Uterus (tissue), 4 donors: Measurements from ENCODE around the gene ADAMTS15. TPM values are rescaled to one million over a fixed set of nuclear protein-coding genes. Genes with fewer than 3 reads are reported as not detected.

Source experiments
- DNase-seq, 2 donors: peaks; one replicate each; pipeline ENCODE4 v3.0.0-alpha.2; 2019 to 2020
- H3K27ac ChIP-seq, 2 donors: fragments of 200-600 bp; sonication (generic); 1 replicate in 1 of 2; 2 replicates in 1 of 2; pipeline ENCODE4 v1.5.1; 2016 to 2018
- H3K27me3 ChIP-seq, 2 donors: fragments of 200-600 bp; sonication (generic); one replicate each; pipeline ENCODE4 v1.5.1; 2018 to 2019; ENCODE audit warnings: control low read depth in 1 of 2
- H3K36me3 ChIP-seq, 2 donors: fragments of 200-600 bp; sonication (generic); one replicate each; pipeline ENCODE4 v1.5.1; 2019; ENCODE audit warnings: control low read depth in 1 of 2
- H3K4me1 ChIP-seq, 2 donors: fragments of 200-600 bp; sonication (generic); one replicate each; pipeline ENCODE4 v1.5.1; 2018 to 2019; ENCODE audit warnings: control low read depth in 1 of 2
- H3K4me3 ChIP-seq, 2 donors: fragments of 200-600 bp; sonication (generic); 1 replicate in 1 of 2; 2 replicates in 1 of 2; pipeline ENCODE4 v1.5.1; 2018 to 2019; ENCODE audit warnings: mild to moderate bottlenecking in 1 of 2
- H3K9me3 ChIP-seq, 2 donors: fragments of 200-600 bp; sonication (generic); one replicate each; pipeline ENCODE4 v1.5.1; 2019; ENCODE audit warnings: control low read depth in 1 of 2
- POLR2A ChIP-seq, 2 donors: fragments of 450-650 bp; IDR thresholded peaks; one replicate each; pipeline ENCODE4 v1.6.1; 2016; ENCODE audit warnings: antibody characterized with exemption in 2 of 2, mild to moderate bottlenecking in 1 of 2, moderate library complexity in 1 of 2
- intact Hi-C: fragments of 100-400 bp; cut with DNase I; formaldehyde crosslinking; loops from one replicate; pipeline ENCODE4 v1.15.1; 2023; ENCODE audit warnings: low total_unique reads
- total RNA-seq, 4 donors: library from RNA; depleted of rRNA in 3 of 4; stranded (reverse); fragments of >200 nt in 3 of 4; gene quantifications; one replicate each; pipeline versions ENCODE4 v1.1.0 to v1.2.4, GENCODE V29; 2014 to 2023
- TF ChIP-seq, protein P1 (sequence below), 4 experiments: fragments of 200-600 bp in 2 of 4; fragments of 450-650 bp in 2 of 4; sonication (generic) in 2 of 4; IDR thresholded peaks; one replicate each; pipeline ENCODE4 v1.5.1; 2016 to 2019; ENCODE audit warnings: antibody characterized with exemption in 4 of 4, mild to moderate bottlenecking in 2 of 4, moderate library complexity in 1 of 4
- donor health status: DM: yes; HTN: yes; CAD: no.

Gene ADAMTS15
- total RNA-seq, 4 donors from 2014 or later, result 2.0 to 16.6 (median 6.1) TPM

- no peaks in the 10 kb centered on the region for H3K27me3 ChIP-seq
- intact Hi-C loops, result no loop called here
- H3K4me1 ChIP-seq, result peaks cover 12 to 13% of the 10 kb centered on the region in 2 donors
- no peaks in the 10 kb centered on the region for H3K36me3 ChIP-seq
- TF ChIP-seq, protein P1, sequence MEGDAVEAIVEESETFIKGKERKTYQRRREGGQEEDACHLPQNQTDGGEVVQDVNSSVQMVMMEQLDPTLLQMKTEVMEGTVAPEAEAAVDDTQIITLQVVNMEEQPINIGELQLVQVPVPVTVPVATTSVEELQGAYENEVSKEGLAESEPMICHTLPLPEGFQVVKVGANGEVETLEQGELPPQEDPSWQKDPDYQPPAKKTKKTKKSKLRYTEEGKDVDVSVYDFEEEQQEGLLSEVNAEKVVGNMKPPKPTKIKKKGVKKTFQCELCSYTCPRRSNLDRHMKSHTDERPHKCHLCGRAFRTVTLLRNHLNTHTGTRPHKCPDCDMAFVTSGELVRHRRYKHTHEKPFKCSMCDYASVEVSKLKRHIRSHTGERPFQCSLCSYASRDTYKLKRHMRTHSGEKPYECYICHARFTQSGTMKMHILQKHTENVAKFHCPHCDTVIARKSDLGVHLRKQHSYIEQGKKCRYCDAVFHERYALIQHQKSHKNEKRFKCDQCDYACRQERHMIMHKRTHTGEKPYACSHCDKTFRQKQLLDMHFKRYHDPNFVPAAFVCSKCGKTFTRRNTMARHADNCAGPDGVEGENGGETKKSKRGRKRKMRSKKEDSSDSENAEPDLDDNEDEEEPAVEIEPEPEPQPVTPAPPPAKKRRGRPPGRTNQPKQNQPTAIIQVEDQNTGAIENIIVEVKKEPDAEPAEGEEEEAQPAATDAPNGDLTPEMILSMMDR (IDR thresholded peaks at IDR 0.05), result no peak
- no peak for TF ChIP-seq POLR2A (IDR thresholded peaks at IDR 0.05)
- H3K27ac ChIP-seq, result no peak overlapping the region
- H3K4me3 ChIP-seq, result no peak overlapping the region
- no peak for DNase-seq
- H3K9me3 ChIP-seq, result no peaks in the 10 kb centered on the region
Measured at GRCh38 chr11:130483124-130483523, 34.7 kb downstream of the ADAMTS15 start.

DNA sequence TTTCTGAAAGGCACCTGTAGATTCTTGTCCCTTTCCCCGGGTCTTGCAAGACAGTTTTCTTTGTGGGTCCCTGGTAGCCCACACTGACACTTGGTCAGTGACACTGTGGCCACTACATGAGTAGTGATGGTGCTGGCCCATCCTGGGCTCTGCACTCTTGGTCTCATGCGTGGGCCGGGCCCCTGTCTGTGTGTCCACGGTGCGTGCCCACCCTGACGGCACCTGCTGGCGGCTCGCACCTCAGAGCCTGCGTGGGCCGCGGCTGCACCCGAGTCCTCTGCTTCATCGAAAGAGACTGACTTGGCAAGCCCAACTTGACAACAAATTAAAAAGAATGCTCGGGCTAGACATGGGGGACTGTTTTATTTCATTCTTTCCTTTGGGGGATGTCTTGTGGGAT lies 37.5 kb downstream of the ADAMTS15 start:
- TF ChIP-seq, protein P1 (IDR thresholded peaks at IDR 0.05), result no peak
- TF ChIP-seq POLR2A (IDR thresholded peaks at IDR 0.05), result no peak
- Histone ChIP-seq H3K4me1 (no peaks in the 10 kb centered on the region), H3K36me3 (no peaks in the 10 kb centered on the region), H3K27ac (no peak overlapping the region), H3K9me3 (no peaks in the 10 kb centered on the region), H3K27me3 (no peaks in the 10 kb centered on the region), H3K4me3 (no peak overlapping the region)
- intact Hi-C loops, result no loop called here
- DNase-seq, result no peak

- Histone ChIP-seq H3K27ac (no peak overlapping the region), H3K4me3 (no peak overlapping the region), H3K27me3 (no peaks in the 10 kb centered on the region), H3K4me1 (no peaks in the 10 kb centered on the region), H3K36me3 (no peaks in the 10 kb centered on the region), H3K9me3 (no peaks in the 10 kb centered on the region)
- no peak for DNase-seq
- intact Hi-C loops, result no loop called here
- no peak for TF ChIP-seq POLR2A (IDR thresholded peaks at IDR 0.05)
- TF ChIP-seq, protein P1 (IDR thresholded peaks at IDR 0.05), result no peak
Measured at GRCh38 chr11:130486391-130486836, 38.0 kb downstream of the ADAMTS15 start.

DNA sequence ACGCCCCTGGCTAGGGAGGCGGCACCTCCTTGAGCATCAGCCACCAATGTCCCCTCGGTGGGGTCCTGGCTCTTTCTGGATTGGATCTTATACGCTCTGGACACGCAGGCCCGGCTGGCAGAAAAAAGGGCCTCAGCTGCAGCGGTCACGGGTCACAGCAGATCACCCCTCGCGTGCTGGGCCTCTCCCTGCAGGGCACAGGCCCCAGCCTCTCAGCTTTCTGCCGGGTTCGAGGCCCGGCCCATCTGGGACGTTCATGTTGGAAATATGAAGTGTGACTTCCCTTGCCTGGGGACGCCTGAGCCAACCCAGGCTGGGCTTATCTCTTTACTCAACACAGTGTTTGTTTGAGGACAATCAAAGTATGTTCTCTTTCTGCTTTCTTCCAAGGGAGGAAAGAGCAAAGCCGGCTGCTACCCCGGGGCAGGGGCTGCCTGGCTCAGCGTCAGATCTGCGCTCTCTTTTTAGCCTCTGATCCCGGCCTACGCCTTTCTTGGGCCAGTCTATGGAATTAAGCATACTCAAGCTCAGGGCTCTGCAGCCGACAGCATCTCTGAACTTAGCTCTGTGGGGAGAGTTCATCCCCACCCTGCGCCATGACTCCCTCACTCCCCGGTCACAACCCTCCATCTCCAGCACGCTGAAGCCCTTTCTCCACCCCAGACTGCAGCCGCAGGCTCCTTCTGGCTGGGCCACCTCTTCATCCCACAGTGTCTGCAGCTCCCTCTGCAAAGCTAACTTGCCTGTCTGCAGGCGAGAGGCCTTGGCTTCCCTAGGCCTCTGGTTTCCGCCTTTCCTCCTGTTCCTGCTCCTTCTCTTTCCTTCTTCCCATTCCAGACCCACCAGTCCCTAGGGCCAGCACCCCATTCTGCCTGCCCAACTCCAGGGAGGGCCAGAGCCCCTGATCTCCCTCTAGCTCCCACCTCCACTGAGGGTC lies 38.8 kb downstream of the ADAMTS15 start:
- TF ChIP-seq POLR2A (IDR thresholded peaks at IDR 0.05), result no peak
- Histone ChIP-seq H3K4me1 (no peaks in the 10 kb centered on the region), H3K36me3 (no peaks in the 10 kb centered on the region), H3K27ac (no peak overlapping the region), H3K27me3 (no peaks in the 10 kb centered on the region), H3K9me3 (no peaks in the 10 kb centered on the region), H3K4me3 (no peak overlapping the region)
- intact Hi-C loops, result no loop called here
- DNase-seq, result no peak

DNA sequence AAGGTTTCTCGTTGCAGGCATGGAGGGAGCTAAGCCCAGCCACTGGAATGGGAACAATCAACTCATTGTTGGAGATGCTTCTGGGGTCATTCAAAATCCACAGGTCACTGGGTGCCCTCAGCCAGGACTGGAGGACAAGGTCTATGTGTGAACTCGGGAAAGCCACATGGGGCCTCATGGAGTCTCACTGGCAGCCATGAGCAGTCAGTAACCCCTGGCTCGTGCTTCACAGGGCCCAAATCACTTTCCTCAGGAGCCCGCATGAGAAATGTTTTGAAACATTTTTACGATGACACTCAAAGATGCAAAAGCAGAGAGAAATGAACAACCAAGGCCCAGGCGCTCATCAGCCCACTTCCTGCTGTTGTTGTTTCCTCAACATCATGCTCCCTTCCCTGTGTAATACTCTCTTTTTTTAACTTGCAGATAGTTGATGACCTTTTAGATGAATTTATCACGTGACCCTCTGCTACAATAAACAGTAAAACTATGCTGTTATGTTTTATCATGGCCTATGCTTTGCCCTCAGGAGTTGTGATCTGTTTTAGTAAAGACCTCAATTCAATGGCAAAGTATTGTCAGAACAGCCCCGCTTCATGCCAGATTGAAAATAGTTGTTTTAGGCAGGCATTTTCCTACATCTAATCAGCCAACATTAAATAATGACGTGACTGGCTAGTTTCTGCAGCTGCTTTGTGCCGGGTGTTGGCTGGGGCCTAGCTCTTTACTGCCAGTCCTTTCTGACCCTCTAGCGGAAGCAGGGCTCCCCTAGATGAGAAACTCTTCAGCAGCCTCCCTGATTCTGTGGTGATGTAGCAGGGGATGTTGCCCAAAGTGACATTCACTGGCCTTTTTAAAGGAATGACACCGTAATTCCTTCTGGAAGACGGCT lies 39.7 kb downstream of the ADAMTS15 start:
- Histone ChIP-seq H3K9me3 (no peaks in the 10 kb centered on the region), H3K36me3 (no peaks in the 10 kb centered on the region), H3K27me3 (no peaks in the 10 kb centered on the region), H3K4me1 (no peaks in the 10 kb centered on the region), H3K4me3 (no peak overlapping the region), H3K27ac (no peak overlapping the region)
- no peak for TF ChIP-seq POLR2A (IDR thresholded peaks at IDR 0.05)
- TF ChIP-seq, protein P1 (IDR thresholded peaks at IDR 0.05), result no peak
- no peak for DNase-seq
- intact Hi-C loops, result no loop called here
